Medulla oblongata (tissue), 1 donor: ENCODE results near the gene ARSD.
"Not testable (repeated sequence)": the region's sequence is repeated elsewhere in the genome, so short reads cannot be mapped to it uniquely, and the experiment has no call there.

Experiments
- DNase-seq: peaks from one replicate; pipeline ENCODE4 v3.0.0-alpha.2; 2015; ENCODE audit errors: extremely low spot score

ARSD gene

DNA sequence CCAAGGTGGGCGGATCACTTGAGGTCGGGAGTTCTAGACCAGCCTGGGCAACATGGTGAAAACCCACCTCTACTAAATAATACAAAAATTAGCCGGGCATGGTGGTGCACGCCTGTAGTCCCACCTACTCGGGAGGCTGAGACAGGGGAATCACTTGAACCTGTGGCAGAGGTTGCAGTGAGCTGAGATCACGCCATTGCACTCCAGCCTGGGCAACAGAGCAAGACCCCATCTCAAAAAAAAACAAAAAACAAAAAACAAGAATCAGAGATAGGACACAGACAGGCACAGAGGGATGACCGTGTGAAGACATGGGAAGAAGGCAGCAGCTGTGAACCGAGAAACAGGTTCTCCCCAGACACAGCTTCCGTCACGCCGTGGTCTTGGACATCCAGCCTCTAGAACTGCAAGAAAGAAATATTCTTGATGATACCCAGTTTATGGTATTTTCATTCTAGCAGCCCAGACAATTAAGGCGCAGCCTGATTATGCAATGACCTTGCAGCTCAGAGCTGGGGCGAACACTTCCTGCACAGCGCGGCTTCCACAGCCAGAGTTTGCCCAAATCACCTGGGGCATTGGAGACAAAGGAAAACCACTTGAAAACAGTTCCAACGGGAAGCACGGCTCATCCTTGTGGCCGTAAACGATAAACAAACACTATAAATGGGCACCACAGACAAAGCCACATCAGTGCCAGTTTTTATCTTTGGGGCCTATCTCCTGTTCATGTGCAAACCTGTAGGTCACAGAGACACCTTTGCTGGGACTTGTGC is 4.2 kb upstream of the ARSD start:
- no peak for DNase-seq

DNA sequence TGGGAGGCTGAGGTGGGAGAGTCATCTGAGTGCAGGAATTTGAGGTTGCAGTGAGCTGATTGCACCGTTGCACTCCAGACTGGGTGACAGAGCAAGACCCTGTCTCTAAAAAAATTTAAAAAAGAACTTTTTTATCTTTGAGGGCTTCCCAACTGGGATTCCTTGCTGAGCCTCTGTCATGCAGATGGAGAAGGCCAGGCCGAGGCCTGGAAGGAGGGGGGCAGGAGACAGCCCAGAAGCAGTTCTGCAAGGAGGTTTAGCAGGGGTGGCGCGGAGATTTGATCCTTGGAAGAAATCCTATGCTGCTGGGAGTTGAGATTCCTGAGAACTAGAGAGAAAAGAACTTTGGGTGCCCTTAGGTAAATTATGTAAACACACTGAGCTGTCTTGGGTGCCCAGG is 2.5 kb upstream of the ARSD start:
- no peak for DNase-seq

DNA sequence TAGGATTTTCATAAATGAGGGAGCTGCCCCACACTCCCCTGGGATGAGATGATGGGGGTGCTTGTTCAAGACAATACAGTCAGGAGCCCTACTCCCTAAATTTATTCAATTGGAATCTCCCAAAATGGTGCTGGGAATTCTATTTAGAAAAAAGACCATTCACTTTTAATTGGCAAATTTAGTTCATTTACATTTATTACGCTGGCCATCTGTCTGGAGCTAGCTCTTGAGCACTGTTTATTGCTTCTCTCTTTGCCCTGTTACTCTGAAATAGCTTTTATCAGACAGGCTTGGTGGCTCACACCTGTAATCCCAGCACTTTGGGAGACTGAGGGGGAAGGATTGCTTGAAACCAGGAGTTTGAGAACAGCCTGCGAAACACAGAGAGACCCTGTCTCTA is 2.0 kb upstream of the ARSD start:
- DNase-seq: no peak

DNA sequence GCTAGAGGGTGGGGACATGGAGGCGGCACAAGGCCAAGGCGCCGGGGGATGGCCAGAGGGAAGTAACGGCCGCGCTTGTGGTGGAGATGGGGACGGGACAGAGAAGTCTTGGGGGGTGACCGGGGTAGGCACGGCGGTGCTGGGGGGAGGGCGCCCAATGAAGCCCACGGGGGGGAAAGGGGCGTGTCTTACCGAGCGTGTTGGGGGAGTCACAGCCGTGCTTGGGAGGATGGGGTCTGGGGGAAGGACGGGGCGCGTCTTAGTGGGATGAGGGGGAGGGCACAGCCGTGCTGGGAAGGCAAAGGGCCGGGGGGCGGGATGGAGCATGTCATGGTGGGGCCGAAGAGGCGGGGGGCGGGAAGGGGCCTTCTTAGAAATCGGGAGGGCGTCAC is 952 bp downstream of the ARSD start:
- peak; percentile 32 for DNase-seq

- no peak for DNase-seq
Measured at GRCh38 chrX:2926664-2927275, 2.4 kb downstream of the ARSD start.

DNA sequence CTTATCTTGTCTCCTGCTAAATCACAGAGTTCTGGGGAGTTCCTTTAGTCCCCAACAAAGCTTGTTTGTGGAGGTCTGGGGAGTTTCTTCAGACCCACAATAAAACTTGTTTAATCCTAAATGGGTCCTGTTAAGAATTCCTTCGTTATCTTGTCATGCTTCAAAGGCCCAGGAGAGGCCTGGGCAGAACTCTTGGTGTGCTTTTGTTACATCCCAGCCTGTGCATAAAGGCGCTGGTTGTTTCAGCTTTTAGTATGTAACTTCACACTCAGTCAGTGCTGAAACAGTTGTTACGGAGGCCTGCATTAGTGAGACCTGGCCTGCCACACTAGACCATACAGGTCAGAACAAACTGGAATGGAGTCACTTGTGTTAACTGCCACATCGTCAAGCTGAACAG is 2.9 kb downstream of the ARSD start:
- DNase-seq: not testable (repeated sequence)

GRCh38 chrX:2924151-2924550 is 5.0 kb downstream of the ARSD start:
- no peak for DNase-seq

DNA sequence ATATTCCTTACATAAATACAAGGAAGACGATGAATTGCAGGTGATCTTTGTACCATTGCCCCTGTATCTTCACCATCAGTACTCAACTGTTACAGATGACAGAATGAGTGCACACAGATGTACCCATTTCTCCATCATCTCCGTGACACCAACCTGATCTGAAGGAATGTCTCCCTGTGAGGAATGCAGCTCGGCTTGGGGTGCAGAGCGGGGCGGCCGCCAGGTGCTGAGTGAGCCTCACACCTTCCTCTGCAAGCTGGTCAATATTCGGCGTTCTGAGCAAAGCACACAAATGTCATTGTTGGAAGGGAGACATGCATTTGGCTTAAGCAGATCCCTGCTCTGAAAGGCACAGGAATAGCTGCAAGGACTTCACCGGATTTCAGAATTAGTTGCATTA is 7.4 kb downstream of the ARSD start:
- DNase-seq: no peak

DNA sequence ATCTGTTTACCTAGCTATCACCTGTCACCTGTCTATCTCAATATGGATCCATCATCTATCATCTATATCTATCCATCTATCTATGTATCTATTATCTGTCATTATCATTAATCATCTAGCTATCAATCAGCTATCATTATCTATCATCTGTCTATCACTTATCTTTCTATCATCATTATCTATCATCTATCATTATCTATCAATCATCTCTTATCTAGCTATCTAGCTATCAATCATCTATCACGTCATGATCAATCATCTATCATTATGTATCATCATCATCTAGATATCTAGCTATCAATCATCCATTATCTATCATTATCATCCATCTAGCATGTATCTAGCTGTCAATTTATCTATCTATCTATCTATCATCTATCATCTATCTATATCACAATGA is 7.9 kb downstream of the ARSD start:
- no peak for DNase-seq

DNA sequence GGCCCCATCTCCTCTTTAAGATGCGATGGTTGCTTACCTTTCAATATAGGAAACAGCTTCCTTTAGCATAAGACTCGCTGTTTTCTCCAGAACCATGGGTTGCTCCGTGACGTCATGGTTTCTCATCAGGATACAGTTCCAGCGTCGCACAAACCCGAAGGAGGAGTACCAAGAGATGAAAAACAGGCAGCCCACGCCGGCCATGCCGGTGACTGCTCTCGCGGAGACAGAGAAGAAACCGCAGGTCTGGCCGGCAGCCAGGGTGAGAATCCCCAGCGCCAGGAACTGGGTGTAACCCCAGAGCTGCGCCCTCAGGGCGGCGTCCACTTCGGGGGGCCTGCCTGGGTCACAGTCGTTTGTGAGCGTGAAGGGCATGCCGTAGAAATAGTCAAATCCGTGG is 11.4 kb downstream of the ARSD start:
- DNase-seq: no peak

- no peak for DNase-seq
Measured at GRCh38 chrX:2913118-2913517, 16.0 kb downstream of the ARSD start.

- DNase-seq: no peak
Measured at GRCh38 chrX:2910109-2910508, 19.0 kb downstream of the ARSD start.

DNA sequence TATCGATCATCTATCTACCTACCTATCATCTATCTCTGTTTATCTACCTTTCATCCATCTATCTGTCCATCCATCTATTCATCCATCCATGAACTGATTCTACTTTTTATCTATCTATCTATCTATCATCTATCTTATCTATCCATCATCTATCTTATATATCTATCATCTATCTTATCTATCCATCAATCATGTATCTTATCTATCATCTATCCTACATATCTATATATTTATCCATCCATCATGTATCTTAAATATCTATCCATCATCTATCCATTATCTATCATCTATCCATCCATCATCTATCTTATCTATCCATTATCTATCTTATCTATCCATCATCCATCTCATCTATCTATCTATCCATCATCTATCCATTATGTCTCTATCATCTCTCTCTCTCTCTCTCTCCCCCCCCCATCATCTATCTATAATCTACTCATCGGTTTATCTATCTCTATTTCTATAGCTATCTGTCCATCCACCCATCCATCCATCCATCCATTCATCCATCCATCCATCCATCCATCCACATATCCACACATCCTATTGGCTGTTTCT is 20.9 kb downstream of the ARSD start:
- DNase-seq: no peak

DNA sequence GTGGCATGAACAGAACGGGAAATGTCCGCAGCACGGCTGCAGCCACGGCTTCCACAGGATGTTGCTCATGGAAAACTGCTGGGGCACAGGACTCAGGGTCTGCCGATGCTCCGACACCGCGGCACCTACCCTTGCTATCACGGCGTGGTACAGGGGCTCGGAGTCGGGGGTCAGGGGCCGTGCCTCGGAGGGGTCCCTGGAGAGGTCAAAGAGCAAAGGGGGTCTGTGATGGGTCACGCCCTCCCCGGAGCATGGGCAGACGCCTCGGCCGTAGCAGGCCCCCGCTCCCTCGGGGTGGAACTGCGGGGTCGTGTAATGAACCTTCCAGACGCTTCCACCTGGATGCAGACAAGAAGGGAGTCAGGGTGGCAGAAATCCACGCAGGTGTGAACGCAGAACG is 21.8 kb downstream of the ARSD start:
- no peak for DNase-seq

DNA sequence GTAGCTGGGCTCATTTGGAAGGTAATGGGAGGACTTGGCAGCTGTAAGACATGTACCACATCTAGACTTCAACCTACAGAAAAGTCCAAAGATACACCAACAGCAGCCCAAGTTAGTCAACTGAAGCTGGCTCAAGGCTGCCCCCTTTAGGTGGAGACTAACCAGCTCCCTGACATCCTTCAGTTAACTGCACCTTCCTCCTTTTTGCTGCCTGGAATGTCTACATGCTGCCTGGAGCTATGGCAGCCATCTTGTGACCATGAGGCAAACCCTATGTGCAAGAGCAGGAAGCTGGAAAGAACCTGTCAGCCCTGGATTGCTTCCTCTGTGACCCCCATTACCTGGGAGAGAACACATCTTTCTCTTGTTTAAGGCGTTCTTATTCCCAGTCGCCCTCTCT is 25.8 kb downstream of the ARSD start:
- no peak for DNase-seq

DNA sequence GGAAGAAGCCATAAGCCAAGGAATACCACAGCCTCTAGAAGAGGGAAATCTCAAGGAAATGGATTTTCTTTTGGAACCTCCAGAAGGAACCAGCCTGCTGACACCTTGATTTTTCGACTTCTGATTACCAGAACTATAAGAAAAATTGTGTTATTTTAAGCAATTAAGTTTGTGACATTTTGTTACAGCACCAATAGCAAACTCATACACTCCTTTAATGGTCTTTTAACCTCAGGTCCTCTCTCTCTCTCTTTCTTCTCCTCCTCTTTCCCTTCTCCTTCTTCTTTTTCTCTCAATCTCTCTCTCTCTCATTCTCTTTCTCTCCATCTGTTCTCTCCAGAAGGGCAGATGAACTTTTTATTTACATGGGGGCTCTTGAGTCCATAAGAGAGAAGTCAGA is 26.3 kb downstream of the ARSD start:
- no peak for DNase-seq

DNA sequence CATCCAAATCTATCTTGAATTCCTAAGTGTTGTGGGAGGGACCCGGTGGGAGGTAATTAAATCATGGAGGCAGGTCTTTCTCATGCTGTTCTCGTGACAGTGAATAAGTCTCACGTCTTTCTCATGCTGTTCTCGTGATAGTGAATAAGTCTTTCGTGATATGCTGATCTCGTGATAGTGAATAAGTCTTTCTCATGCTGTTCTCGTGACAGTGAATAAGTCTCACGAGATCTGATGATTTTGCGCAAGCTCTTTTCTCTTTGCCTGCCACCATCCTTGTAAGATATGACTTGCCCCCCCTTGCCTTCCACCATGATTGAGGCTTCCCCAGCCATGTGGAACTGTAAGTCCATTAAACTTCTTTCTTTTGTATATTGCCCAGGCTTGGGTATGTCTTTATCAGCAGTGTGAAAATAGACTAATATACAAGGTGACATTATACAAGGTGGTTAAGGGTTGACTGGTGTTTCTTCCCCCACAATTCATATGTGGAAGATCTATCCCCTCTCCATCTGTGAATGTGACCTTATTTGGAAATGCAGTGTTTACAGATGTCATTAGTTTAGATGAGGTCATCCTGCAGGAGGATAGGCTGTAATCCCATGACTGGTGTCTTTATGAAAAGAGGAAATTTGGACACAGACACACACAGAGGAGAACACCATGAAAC is 27.6 kb downstream of the ARSD start:
- no peak for DNase-seq

GRCh38 chrX:2898846-2899512 is 30.2 kb downstream of the ARSD start:
- DNase-seq: no peak

- not testable (repeated sequence) for DNase-seq
Measured at GRCh38 chrX:2897690-2898623, 31.2 kb downstream of the ARSD start.

DNA sequence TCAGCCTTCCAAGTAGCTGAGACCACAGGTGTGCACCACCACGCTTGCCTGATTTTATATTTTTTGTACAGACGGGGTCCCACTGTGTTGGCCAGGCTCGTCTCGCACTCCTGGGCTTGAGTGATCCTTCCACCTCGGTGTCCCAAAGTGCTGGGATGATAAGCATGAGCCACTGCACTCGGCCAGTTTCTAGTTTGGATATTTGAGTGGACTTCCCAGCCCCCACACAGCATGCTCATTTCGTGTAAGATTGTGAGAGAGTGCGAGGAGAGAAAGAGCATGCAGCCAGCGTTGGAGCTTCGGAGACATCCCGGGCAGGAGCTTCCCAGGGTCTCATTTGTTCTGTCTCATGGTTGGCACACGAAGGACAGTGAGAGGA is 31.8 kb downstream of the ARSD start:
- no peak for DNase-seq

- DNase-seq: no peak
Measured at GRCh38 chrX:2894885-2895292, 34.2 kb downstream of the ARSD start.
